H1 (cell line): Measurements from ENCODE around the gene PSME4.

Experiments
- EP300 ChIP-seq, 2 experiments: IDR thresholded peaks; 1 replicate in 1 of 2; 2 replicates in 1 of 2; pipeline ENCODE4 v1.6.1; 2011 to 2012; ENCODE audit warnings: low read depth in 2 of 2, low read length in 2 of 2, mild to moderate bottlenecking in 2 of 2, borderline replicate concordance in 1 of 2, inconsistent platforms in 1 of 2, moderate library complexity in 1 of 2
- EZH2 ChIP-seq: fragments of 200-600 bp; sonication (generic); IDR thresholded peaks from 2 replicates; pipeline ENCODE4 v1.7.1; 2012; ENCODE audit warnings: low read depth, mild to moderate bottlenecking, moderate library complexity, low read length, inconsistent platforms; ENCODE audit not compliant: severe bottlenecking
- HDAC6 ChIP-seq: IDR thresholded peaks from one replicate; pipeline ENCODE4 v1.7.1; 2012; ENCODE audit warnings: low read depth, mild to moderate bottlenecking, inconsistent platforms, low read length, moderate library complexity
- MAFK ChIP-seq: IDR thresholded peaks from 2 replicates; pipeline ENCODE4 v1.6.1; 2012; ENCODE audit warnings: low read depth, mild to moderate bottlenecking, improper control_type of control experiment, low read length
- POLR2AphosphoS5 ChIP-seq: IDR thresholded peaks from 2 replicates; pipeline ENCODE4 v1.6.1; 2011; ENCODE audit warnings: low read depth, low read length
- RFX5 ChIP-seq: IDR thresholded peaks from 2 replicates; pipeline ENCODE4 v1.6.1; 2011; ENCODE audit warnings: low read depth, low read length, improper control_type of control experiment, borderline replicate concordance
- SP2 ChIP-seq: IDR thresholded peaks from 2 replicates; pipeline ENCODE4 v1.6.1; 2012; ENCODE audit warnings: mild to moderate bottlenecking, low read length, inconsistent platforms
- TAF1 ChIP-seq: IDR thresholded peaks from 2 replicates; pipeline ENCODE4 v1.6.1; 2011; ENCODE audit warnings: mild to moderate bottlenecking, low read depth, low read length
- ZNF274 ChIP-seq: IDR thresholded peaks from 2 replicates; pipeline ENCODE4 v1.7.0; 2012; ENCODE audit warnings: low read length, borderline replicate concordance; ENCODE audit errors: extremely low read depth
- TF ChIP-seq, protein P1 (sequence below), 3 experiments: IDR thresholded peaks; 1 replicate in 2 of 3; 2 replicates in 1 of 3; pipeline versions ENCODE4 v1.5.1 to v1.6.1; 2011; ENCODE audit warnings: low read length in 3 of 3, mild to moderate bottlenecking in 3 of 3, inconsistent platforms in 2 of 3, low read depth in 1 of 3, moderate library complexity in 1 of 3; ENCODE audit not compliant: insufficient read depth in 1 of 3; ENCODE audit errors: control extremely low read depth in 1 of 3
- TF ChIP-seq, protein P2 (sequence below): IDR thresholded peaks from 2 replicates; pipeline ENCODE4 v1.6.1; 2011; ENCODE audit warnings: low read depth, mild to moderate bottlenecking, low read length; ENCODE audit not compliant: insufficient read depth

DNA sequence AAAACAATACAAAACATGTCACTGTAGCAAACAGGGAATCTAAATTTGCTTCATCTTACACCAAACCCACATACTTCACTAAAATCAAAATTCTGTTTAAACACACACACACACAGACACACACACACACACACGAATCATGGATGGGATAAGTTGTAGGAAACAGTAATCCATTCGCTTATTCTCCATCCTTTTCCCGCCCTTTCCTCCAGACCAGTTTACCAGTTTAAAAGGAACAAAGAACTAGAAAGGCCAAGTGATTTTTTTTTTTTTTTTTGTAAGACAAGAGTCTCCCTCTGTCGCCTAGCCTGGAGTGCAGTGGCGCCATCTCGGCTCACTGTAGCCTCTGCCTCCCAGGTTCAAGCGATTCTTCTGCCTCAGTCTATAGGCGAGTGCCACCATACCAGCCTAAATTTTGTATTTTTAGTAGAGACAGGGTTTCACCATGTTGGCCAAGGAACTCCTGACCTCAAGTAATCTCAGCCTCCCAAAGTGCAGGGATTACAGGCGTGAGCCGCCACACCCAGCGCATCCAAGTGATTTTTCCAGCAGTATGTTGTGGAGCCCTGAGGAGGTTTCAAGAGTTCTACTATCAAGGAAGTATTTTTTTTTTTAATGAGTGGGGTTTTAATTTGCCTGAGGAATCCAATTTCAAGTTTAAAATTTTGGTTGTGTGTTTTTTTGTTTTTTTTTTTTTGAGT, 5.7 kb downstream of the PSME4 start:
- no peak for TF ChIP-seq POLR2AphosphoS5
- no peak for TF ChIP-seq ZNF274
- TF ChIP-seq EZH2, result no peak
- TF ChIP-seq, protein P1, sequence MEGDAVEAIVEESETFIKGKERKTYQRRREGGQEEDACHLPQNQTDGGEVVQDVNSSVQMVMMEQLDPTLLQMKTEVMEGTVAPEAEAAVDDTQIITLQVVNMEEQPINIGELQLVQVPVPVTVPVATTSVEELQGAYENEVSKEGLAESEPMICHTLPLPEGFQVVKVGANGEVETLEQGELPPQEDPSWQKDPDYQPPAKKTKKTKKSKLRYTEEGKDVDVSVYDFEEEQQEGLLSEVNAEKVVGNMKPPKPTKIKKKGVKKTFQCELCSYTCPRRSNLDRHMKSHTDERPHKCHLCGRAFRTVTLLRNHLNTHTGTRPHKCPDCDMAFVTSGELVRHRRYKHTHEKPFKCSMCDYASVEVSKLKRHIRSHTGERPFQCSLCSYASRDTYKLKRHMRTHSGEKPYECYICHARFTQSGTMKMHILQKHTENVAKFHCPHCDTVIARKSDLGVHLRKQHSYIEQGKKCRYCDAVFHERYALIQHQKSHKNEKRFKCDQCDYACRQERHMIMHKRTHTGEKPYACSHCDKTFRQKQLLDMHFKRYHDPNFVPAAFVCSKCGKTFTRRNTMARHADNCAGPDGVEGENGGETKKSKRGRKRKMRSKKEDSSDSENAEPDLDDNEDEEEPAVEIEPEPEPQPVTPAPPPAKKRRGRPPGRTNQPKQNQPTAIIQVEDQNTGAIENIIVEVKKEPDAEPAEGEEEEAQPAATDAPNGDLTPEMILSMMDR (IDR thresholded peaks at IDR 0.05; ENCODE audit: control extremely low read depth in 1 of 3, insufficient read depth in 1 of 3, low read depth in 1 of 3, low read length in 3 of 3), result no peak
- TF ChIP-seq, protein P2, sequence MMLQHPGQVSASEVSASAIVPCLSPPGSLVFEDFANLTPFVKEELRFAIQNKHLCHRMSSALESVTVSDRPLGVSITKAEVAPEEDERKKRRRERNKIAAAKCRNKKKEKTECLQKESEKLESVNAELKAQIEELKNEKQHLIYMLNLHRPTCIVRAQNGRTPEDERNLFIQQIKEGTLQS, result no peak
- TF ChIP-seq TAF1, result no peak
- no peak for TF ChIP-seq RFX5
- no peak for TF ChIP-seq MAFK
- TF ChIP-seq SP2, result no peak
- no peak for TF ChIP-seq HDAC6
- TF ChIP-seq EP300 (IDR thresholded peaks at IDR 0.05; ENCODE audit: borderline replicate concordance in 1 of 2, low read depth in 2 of 2, low read length in 2 of 2), result no peak
